Measurements from ENCODE around the gene ABHD16A. TPM values are rescaled to one million over a fixed set of nuclear protein-coding genes. Genes with fewer than 3 reads are reported as not detected.
A peak's percentile ranks its signal among the peaks of the same experiment; 100 is the strongest.

ABHD16A gene
- total RNA-seq, 1 donor from 2014 or later: 28.3 TPM

GRCh38 chr6:31730631-31731086 lies 27.5 kb upstream of the ABHD16A start:
- no peak for ATAC-seq

GRCh38 chr6:31729979-31730630 lies 27.0 kb upstream of the ABHD16A start:
- peak; percentile 51 for ATAC-seq

- peak; percentile 79 for ATAC-seq
Observed at GRCh38 chr6:31729515-31729978, 26.4 kb upstream of the ABHD16A start.

GRCh38 chr6:31728767-31729514 lies 25.8 kb upstream of the ABHD16A start, which contains the start of gene DDAH2:
Gene DDAH2, minus strand, starts transcription at chr6:31729299. Its CDS starts 138 bp downstream, at chr6:31729161.
- ATAC-seq: peak; percentile 43

- ATAC-seq: no peak
Observed at GRCh38 chr6:31727717-31728671, 24.9 kb upstream of the ABHD16A start.

GRCh38 chr6:31727034-31727716 lies 24.1 kb upstream of the ABHD16A start:
- ATAC-seq: no peak

- ATAC-seq: no peak
Observed at GRCh38 chr6:31725502-31726350, 22.6 kb upstream of the ABHD16A start.

GRCh38 chr6:31723980-31724691 lies 21.0 kb upstream of the ABHD16A start:
- ATAC-seq: no peak

GRCh38 chr6:31723245-31723979 lies 20.3 kb upstream of the ABHD16A start, which contains the start of gene MPIG6B:
Gene MPIG6B, plus strand, starts transcription at chr6:31723373. Its CDS starts 11 bp downstream, at chr6:31723384.
- ATAC-seq: no peak

- no peak for ATAC-seq
Observed at GRCh38 chr6:31722173-31722572, 19.0 kb upstream of the ABHD16A start.

- no peak for ATAC-seq
Observed at GRCh38 chr6:31721351-31722020, 18.4 kb upstream of the ABHD16A start, which contains the start of gene LY6G6C. Gene LY6G6C, minus strand, starts transcription at chr6:31721746. Its CDS starts 67 bp downstream, at chr6:31721679.

GRCh38 chr6:31720196-31720770 lies 17.2 kb upstream of the ABHD16A start:
- ATAC-seq: peak; percentile 83

- ATAC-seq: no peak
Observed at GRCh38 chr6:31719001-31719400, 15.9 kb upstream of the ABHD16A start.

GRCh38 chr6:31718265-31718664 lies 15.1 kb upstream of the ABHD16A start:
- peak; percentile 80 for ATAC-seq

- peak; percentile 42 for ATAC-seq
Observed at GRCh38 chr6:31717499-31718222, 14.5 kb upstream of the ABHD16A start.

GRCh38 chr6:31715022-31715958 lies 12.2 kb upstream of the ABHD16A start, which contains the start of gene LY6G6D:
Gene LY6G6D, plus strand, starts transcription at chr6:31715348. Its CDS starts 8 bp downstream, at chr6:31715356.
- no peak for ATAC-seq

Data from esophagus mucosa (tissue), 1 donor.